Smooth muscle cell (in vitro differentiated cells): Measurements from ENCODE around the gene ERP44. TPM values are rescaled to one million over a fixed set of nuclear protein-coding genes. Genes with fewer than 3 reads are reported as not detected.

Experiments used
- DNase-seq: peaks from one replicate; lab custom pipeline; 2025; ENCODE audit not compliant: unreplicated experiment; lab: John Stamatoyannopoulos, UW
- H2AFZ ChIP-seq: fragments of 200-600 bp; sonication (generic); 2 replicates; pipeline ENCODE4 v1.6.0; 2016; ENCODE audit warnings: antibody characterized with exemption, low read depth, mild to moderate bottlenecking
- H3F3A ChIP-seq: fragments of 200-600 bp; sonication (generic); 2 replicates; pipeline ENCODE4 v1.6.0; 2017; ENCODE audit warnings: antibody characterized with exemption, low read depth
- H3K27ac ChIP-seq: fragments of 200-600 bp; sonication (generic); 2 replicates; pipeline ENCODE4 v1.5.1; 2016; ENCODE audit warnings: low read depth, mild to moderate bottlenecking
- H3K27me3 ChIP-seq: fragments of 200-600 bp; sonication (generic); 2 replicates; pipeline ENCODE4 v1.6.1; 2016; ENCODE audit warnings: low read depth, mild to moderate bottlenecking
- H3K36me3 ChIP-seq: fragments of 200-600 bp; sonication (generic); 2 replicates; pipeline ENCODE4 v1.5.1; 2016; ENCODE audit warnings: low read depth
- H3K4me1 ChIP-seq: fragments of 200-600 bp; sonication (generic); 2 replicates; pipeline ENCODE4 v1.5.1; 2016; ENCODE audit warnings: low read depth
- H3K4me2 ChIP-seq: fragments of 200-600 bp; sonication (generic); 2 replicates; pipeline ENCODE4 v1.6.0; 2016; ENCODE audit warnings: mild to moderate bottlenecking
- H3K4me3 ChIP-seq: fragments of 200-600 bp; sonication (generic); 2 replicates; pipeline ENCODE4 v1.5.1; 2016; ENCODE audit warnings: mild to moderate bottlenecking
- H3K79me2 ChIP-seq: fragments of 200-600 bp; sonication (generic); 2 replicates; pipeline ENCODE4 v1.6.0; 2016; ENCODE audit warnings: low read depth, mild to moderate bottlenecking
- H3K9ac ChIP-seq: fragments of 200-600 bp; sonication (generic); 2 replicates; pipeline ENCODE4 v1.6.0; 2016; ENCODE audit warnings: low read depth
- H3K9me3 ChIP-seq: fragments of 200-600 bp; sonication (generic); replicated peaks from 2 replicates; pipeline ENCODE4 v1.5.1; 2016; ENCODE audit warnings: low read depth
- H4K20me1 ChIP-seq: fragments of 200-600 bp; sonication (generic); 2 replicates; pipeline ENCODE4 v1.6.0; 2016; ENCODE audit warnings: low read depth
- whole genome bisulfite sequencing: methylation state at CpG from one replicate; pipeline ENCODE4 v1.1.7; 2016; ENCODE audit warnings: low lambda C conversion rate; 5-methylcytosine and 5-hydroxymethylcytosine counted together
- polyA plus RNA-seq: library from polyadenylated mRNA; unstranded; fragments of >200 nt; fragmentation: Nextera tagmentation; extraction: Ambion mirVana; gene quantifications from 2 replicates; pipeline ENCODE4 v1.2.1, GENCODE V29; 2016
- total RNA-seq: library from RNA; depleted of rRNA; stranded (reverse); fragments of >200 nt; gene quantifications from 2 replicates; pipeline ENCODE4 v1.2.3, GENCODE V29; 2014
- TF ChIP-seq, protein P1 (sequence below): fragments of 200-600 bp; sonication (generic); IDR thresholded peaks from 2 replicates; pipeline ENCODE4 v1.5.1; 2017; ENCODE audit warnings: borderline replicate concordance, mild to moderate bottlenecking, antibody characterized with exemption; ENCODE audit not compliant: insufficient read depth, poor library complexity, severe bottlenecking

ERP44 gene
- total and polyA plus RNA-seq, 2 experiments from 2014 or later: 32.0 to 38.5 TPM

DNA sequence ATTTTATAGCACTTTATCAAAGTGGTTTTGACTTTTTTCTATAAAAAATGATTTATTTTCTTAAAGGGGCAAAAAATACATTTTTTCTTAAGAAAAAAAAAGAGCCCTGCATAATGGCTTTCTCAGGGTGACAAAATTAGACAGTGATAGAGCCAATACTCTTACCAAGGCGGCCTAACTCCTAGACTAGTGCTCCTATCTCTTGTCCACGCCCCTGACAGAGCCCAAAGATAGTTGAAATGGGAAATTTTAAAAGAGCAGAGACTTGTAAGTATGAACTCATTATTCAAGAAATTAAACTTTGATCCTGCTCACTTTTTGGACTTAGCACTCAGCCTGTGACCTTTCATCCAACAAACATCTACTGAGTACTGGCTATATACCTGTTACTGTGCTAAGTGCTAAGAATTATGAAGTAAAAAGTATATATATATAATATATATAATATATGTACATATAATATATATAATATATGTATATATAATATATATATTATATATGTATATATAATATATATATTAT lies 1.4 kb upstream of the ERP44 start:
- Histone ChIP-seq H3K9ac (peak overlapping the region; percentile 67), H3K79me2 (peaks cover 38% of the 10 kb centered on the region), H3K4me2 (peak overlapping the region; percentile 88), H3K27me3 (no peaks in the 10 kb centered on the region), H3F3A (no peaks in the 10 kb centered on the region), H3K36me3 (no peaks in the 10 kb centered on the region), H4K20me1 (peaks cover 27% of the 10 kb centered on the region), H3K9me3 (no peaks in the 10 kb centered on the region), H3K4me3 (peak overlapping the region; percentile 69), H2AFZ (peak overlapping the region; percentile 91), H3K27ac (peak overlapping the region; percentile 63), H3K4me1 (peaks cover 15% of the 10 kb centered on the region)
- 85% methylated on average over 2 of the region's 2 CpGs for WGBS
- DNase-seq: no peak
- TF ChIP-seq, protein P1, sequence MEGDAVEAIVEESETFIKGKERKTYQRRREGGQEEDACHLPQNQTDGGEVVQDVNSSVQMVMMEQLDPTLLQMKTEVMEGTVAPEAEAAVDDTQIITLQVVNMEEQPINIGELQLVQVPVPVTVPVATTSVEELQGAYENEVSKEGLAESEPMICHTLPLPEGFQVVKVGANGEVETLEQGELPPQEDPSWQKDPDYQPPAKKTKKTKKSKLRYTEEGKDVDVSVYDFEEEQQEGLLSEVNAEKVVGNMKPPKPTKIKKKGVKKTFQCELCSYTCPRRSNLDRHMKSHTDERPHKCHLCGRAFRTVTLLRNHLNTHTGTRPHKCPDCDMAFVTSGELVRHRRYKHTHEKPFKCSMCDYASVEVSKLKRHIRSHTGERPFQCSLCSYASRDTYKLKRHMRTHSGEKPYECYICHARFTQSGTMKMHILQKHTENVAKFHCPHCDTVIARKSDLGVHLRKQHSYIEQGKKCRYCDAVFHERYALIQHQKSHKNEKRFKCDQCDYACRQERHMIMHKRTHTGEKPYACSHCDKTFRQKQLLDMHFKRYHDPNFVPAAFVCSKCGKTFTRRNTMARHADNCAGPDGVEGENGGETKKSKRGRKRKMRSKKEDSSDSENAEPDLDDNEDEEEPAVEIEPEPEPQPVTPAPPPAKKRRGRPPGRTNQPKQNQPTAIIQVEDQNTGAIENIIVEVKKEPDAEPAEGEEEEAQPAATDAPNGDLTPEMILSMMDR: no peak

DNA sequence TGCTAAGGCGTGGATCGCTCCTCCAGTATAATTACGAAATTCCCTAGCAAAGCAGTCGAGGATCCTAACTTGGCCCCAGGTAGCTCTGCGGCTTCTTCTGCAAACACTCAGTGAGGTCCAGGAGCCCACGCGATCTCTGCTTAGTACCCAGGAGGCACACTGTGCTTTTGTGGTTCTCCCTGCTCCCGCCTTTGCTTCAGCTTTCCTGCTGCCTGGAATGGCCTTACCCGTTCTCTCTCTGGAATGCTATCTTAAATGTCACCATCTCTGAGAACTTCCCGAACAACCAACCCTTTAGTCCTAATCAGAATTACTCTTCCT lies 882 bp upstream of the ERP44 start:
- Histone ChIP-seq H3K9me3 (no peaks in the 10 kb centered on the region), H2AFZ (peak overlapping the region; percentile 91), H3K9ac (peak overlapping the region; percentile 67), H3K79me2 (peaks cover 43% of the 10 kb centered on the region), H4K20me1 (peaks cover 32% of the 10 kb centered on the region), H3K4me2 (peak overlapping the region; percentile 88), H3K27me3 (no peaks in the 10 kb centered on the region), H3K36me3 (no peaks in the 10 kb centered on the region), H3K27ac (peak overlapping the region; percentile 63), H3K4me3 (peak overlapping the region; percentile 69), H3F3A (no peaks in the 10 kb centered on the region), H3K4me1 (peaks cover 15% of the 10 kb centered on the region)
- 8% methylated on average over 10 of the region's 10 CpGs for WGBS
- TF ChIP-seq, protein P1: no peak
- no peak for DNase-seq

DNA sequence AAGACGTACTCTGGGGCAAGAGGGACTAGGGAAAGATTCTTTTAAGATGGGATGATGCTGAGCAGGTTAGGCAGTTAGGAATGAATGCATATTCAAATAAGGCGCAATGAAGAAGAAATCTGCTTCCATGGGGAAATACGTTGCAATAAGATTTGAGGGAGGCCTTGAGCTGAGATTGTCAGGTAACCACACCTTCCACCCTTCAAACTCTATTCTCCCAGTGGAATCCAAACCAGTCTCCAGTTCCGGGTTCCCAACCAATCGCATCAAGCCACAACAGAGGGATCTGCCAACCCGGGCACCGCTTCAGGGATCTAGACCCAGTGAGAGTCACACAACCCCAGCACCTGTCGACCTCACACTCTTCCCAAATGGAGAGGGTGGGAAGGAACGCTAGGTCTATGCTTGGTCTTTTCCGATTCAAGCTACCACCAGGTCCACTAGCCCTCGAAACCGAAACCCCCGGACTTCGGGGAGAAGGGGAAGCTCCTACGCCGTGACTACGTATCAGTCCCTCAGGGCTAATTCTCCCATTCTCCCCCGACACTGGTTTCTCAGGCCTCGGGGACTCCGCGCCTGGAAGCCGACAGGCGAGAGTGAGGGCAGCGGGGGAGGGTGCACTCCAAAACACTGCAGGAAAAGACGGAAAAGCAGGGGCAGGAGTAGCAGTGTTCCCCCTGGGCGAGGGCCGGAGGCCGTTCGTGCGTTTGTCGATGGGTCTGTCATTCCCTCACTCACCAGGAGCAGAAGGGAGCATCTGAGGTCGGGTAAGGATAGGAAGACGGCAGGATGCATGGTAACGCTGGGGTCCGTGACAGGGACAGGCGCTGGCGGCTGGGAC lies 534 bp downstream of the ERP44 start:
- H3K9ac ChIP-seq: peak overlapping the region; percentile 79
- no peaks in the 10 kb centered on the region for H3K27me3 ChIP-seq
- peak overlapping the region; percentile 88 for H3K4me2 ChIP-seq
- no peak for DNase-seq
- WGBS: 4% methylated on average over 37 of the region's 37 CpGs
- no peaks in the 10 kb centered on the region for H3K36me3 ChIP-seq
- no peaks in the 10 kb centered on the region for H3K9me3 ChIP-seq
- peaks cover 57% of the 10 kb centered on the region for H3K79me2 ChIP-seq
- peak overlapping the region; percentile 69 for H3K4me3 ChIP-seq
- H3K4me1 ChIP-seq: peaks cover 15% of the 10 kb centered on the region
- peak overlapping the region; percentile 53 for H2AFZ ChIP-seq
- H4K20me1 ChIP-seq: peaks cover 46% of the 10 kb centered on the region
- no peaks in the 10 kb centered on the region for H3F3A ChIP-seq
- TF ChIP-seq, protein P1: no peak
- peak overlapping the region; percentile 76 for H3K27ac ChIP-seq
